GM19043 (cell line): ENCODE data around the gene DCLK2.

ENCODE experiments used
- ATAC-seq: cut with Tn5 transposase; IDR thresholded peaks from one replicate; pipeline ENCODE4 v1.9.1; 2021; ENCODE audit warnings: low read depth; ENCODE audit not compliant: unreplicated experiment

DCLK2 gene

GRCh38 chr4:150078041-150078578 is at the start of gene DCLK2:
DCLK2 (plus strand) TSS chr4:150078445; CDS start chr4:150079028, 583 bp downstream.
- peak; percentile 10 for ATAC-seq

GRCh38 chr4:150032541-150032940 is 45.7 kb upstream of the DCLK2 start:
- no peak for ATAC-seq

- no peak for ATAC-seq
Measured at GRCh38 chr4:150033081-150033480, 45.2 kb upstream of the DCLK2 start.

GRCh38 chr4:150033901-150034300 is 44.3 kb upstream of the DCLK2 start:
- no peak for ATAC-seq

- no peak for ATAC-seq
Measured at GRCh38 chr4:150037251-150037856, 40.9 kb upstream of the DCLK2 start.

GRCh38 chr4:150038335-150039076 is 39.7 kb upstream of the DCLK2 start:
- ATAC-seq: peak; percentile 88

GRCh38 chr4:150039274-150040127 is 38.7 kb upstream of the DCLK2 start:
- no peak for ATAC-seq

GRCh38 chr4:150044517-150044916 is 33.7 kb upstream of the DCLK2 start:
- ATAC-seq: no peak

- no peak for ATAC-seq
Measured at GRCh38 chr4:150045410-150045809, 32.8 kb upstream of the DCLK2 start.

GRCh38 chr4:150046728-150047217 is 31.5 kb upstream of the DCLK2 start:
- ATAC-seq: no peak

GRCh38 chr4:150047546-150047945 is 30.7 kb upstream of the DCLK2 start:
- no peak for ATAC-seq

GRCh38 chr4:150049682-150050081 is 28.6 kb upstream of the DCLK2 start:
- no peak for ATAC-seq

- no peak for ATAC-seq
Measured at GRCh38 chr4:150050566-150050965, 27.7 kb upstream of the DCLK2 start.

GRCh38 chr4:150051111-150051510 is 27.1 kb upstream of the DCLK2 start:
- ATAC-seq: no peak

- no peak for ATAC-seq
Measured at GRCh38 chr4:150055467-150055866, 22.8 kb upstream of the DCLK2 start.

- ATAC-seq: no peak
Measured at GRCh38 chr4:150056569-150056968, 21.7 kb upstream of the DCLK2 start.

- no peak for ATAC-seq
Measured at GRCh38 chr4:150061086-150061776, 17.0 kb upstream of the DCLK2 start.

- no peak for ATAC-seq
Measured at GRCh38 chr4:150063128-150063527, 15.1 kb upstream of the DCLK2 start.

- no peak for ATAC-seq
Measured at GRCh38 chr4:150065740-150066139, 12.5 kb upstream of the DCLK2 start.

GRCh38 chr4:150067859-150068258 is 10.4 kb upstream of the DCLK2 start:
- no peak for ATAC-seq
